Measurements from ENCODE around the gene ZDHHC19.

DNA sequence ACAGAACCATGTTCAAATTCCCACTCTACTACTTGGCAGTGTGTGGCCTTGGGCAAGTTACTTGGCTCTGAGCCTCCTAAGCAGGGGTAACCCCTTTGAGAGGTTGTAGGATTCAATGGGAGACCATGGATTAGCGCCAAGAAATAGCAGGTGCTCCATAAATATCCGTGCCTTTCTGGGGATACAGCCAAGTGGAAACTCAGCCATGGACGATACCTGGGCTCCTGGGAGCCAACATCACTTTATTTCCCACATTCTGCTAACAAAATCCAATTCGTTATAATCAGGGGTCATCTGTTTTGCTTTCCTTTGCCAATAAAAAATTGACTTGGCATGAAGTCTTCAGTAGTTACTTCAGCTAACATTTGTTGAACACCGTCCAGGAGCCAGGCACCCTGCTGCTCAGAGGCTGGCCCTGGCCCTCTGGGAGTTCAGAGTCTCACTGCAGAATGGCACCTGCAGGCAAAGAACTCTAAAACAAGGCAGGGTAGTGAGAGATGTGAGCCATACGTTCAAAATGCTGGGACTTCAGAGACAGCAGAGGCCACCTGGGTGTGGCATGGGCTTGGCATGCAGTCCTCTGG lies 42.3 kb downstream of the ZDHHC19 start:
- TF ChIP-seq, protein P1, sequence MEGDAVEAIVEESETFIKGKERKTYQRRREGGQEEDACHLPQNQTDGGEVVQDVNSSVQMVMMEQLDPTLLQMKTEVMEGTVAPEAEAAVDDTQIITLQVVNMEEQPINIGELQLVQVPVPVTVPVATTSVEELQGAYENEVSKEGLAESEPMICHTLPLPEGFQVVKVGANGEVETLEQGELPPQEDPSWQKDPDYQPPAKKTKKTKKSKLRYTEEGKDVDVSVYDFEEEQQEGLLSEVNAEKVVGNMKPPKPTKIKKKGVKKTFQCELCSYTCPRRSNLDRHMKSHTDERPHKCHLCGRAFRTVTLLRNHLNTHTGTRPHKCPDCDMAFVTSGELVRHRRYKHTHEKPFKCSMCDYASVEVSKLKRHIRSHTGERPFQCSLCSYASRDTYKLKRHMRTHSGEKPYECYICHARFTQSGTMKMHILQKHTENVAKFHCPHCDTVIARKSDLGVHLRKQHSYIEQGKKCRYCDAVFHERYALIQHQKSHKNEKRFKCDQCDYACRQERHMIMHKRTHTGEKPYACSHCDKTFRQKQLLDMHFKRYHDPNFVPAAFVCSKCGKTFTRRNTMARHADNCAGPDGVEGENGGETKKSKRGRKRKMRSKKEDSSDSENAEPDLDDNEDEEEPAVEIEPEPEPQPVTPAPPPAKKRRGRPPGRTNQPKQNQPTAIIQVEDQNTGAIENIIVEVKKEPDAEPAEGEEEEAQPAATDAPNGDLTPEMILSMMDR (IDR thresholded peaks at IDR 0.05; ENCODE audit: low read length), result no peak
- TF ChIP-seq EZH2 (optimal IDR thresholded peaks at IDR 0.05; ENCODE audit: low read depth, low read length) (no peak), EZH2phosphoT487 (IDR thresholded peaks at IDR 0.05; ENCODE audit: low read length) (no peak)
